Measurements from ENCODE around the gene DCST1. TPM values are rescaled to one million over a fixed set of nuclear protein-coding genes. Genes with fewer than 3 reads are reported as not detected.

DCST1 gene
- total and polyA plus RNA-seq, 2 of the 4 experiments (the other 2 are of a cell fraction) = not detected

GRCh38 chr1:155071701-155072100, 38.1 kb downstream of the DCST1 start:
- CTCF ChIA-PET = interaction anchor here (1.4 kb wide), 1 partner anchor 20 kb away, joined by 3 read pairs; no protein-coding TSS in a partner anchor
- DNase-seq (no peak), ATAC-seq (ENCODE audit: low read depth) (no peak)
- Histone ChIP-seq H3K4ac (ENCODE audit: low read depth, low read length) (no peak overlapping the region), H3K36me3 (ENCODE audit: control insufficient read depth, insufficient read depth, low read length) (peaks cover 17% of the 10 kb centered on the region; the same call in 1 of the 2 replicates), H2BK15ac (ENCODE audit: low read depth, low read length) (no peak overlapping the region), H3K56ac (ENCODE audit: extremely low read depth, insufficient read depth, low read length) (no peak overlapping the region), H3K4me3 (ENCODE audit: insufficient read depth, low read depth, low read length) (no peak overlapping the region), H3K79me1 (ENCODE audit: low read depth in 1 of 2, low read length in 2 of 2) (no peaks in the 10 kb centered on the region), H3K4me2 (ENCODE audit: low read depth, low read length) (no peak overlapping the region), H3K23ac (ENCODE audit: low read depth, low read length) (no peak overlapping the region; the same call in 1 of the 2 replicates), H4K20me1 (ENCODE audit: insufficient read depth, low read length) (no peaks in the 10 kb centered on the region), H3K14ac (replicated peaks; ENCODE audit: low read depth, low read length) (no peak overlapping the region), H4K5ac (ENCODE audit: low read depth, low read length) (no peak overlapping the region), H4K91ac (ENCODE audit: insufficient read depth, low read depth, low read length) (no peak overlapping the region), H2BK5ac (ENCODE audit: low read depth, low read length, poor library complexity, severe bottlenecking) (no peak overlapping the region), H3K4me1 (ENCODE audit: control insufficient read depth, insufficient read depth, low read length) (peaks cover 5% of the 10 kb centered on the region; the same call in 1 of the 2 replicates), H3K27me3 (ENCODE audit: control insufficient read depth, insufficient read depth, low read length) (peaks cover 23% of the 10 kb centered on the region), H2BK20ac (ENCODE audit: low read depth, low read length) (no peak overlapping the region), H3K9ac (ENCODE audit: low read depth, low read length) (no peak overlapping the region), H3K18ac (ENCODE audit: low read depth, low read length) (no peak overlapping the region), H3K9me3 (ENCODE audit: control insufficient read depth, insufficient read depth, low read length) (no peaks in the 10 kb centered on the region), H2AFZ (replicated peaks; ENCODE audit: low read length, poor library complexity) (no peak overlapping the region), H3K9me1 (ENCODE audit: insufficient read depth, low read length) (0 out of 2 replicates have a peak, but pooled peaks cover 5% of the 10 kb centered on the region), H3K27ac (ENCODE audit: insufficient read depth, low read length) (no peak overlapping the region), H4K8ac (ENCODE audit: low read depth in 2 of 2, low read length in 2 of 2) (0 out of 4 replicates have a peak overlapping the region, but pooled peaks of 1 of the 2 experiments have one; percentile 12), H2BK120ac (ENCODE audit: low read depth, low read length) (no peak overlapping the region), H2AK5ac (ENCODE audit: low read depth, low read length) (no peak overlapping the region), H2AK9ac (replicated peaks; ENCODE audit: low read depth, low read length, poor library complexity) (no peak overlapping the region)
- intact Hi-C loops (cut with micrococcal nuclease) = no loop called here
- TF ChIP-seq CHD1 (IDR thresholded peaks at IDR 0.05; ENCODE audit: low read depth, low read length) (no peak), USF2 (IDR thresholded peaks at IDR 0.05; ENCODE audit: low read depth, low read length) (no peak), NFE2L2 (IDR thresholded peaks at IDR 0.05; ENCODE audit: low read depth, low read length) (no peak), FOS (IDR thresholded peaks at IDR 0.05; ENCODE audit: low read depth, low read length) (no peak), POLR2A (IDR thresholded peaks at IDR 0.05; ENCODE audit: low read depth, low read length) (no peak), MAZ (IDR thresholded peaks at IDR 0.05; ENCODE audit: borderline replicate concordance, low read depth, low read length) (no peak), RCOR1 (IDR thresholded peaks at IDR 0.05; ENCODE audit: insufficient replicate concordance, low read length) (no peak), CEBPB (IDR thresholded peaks at IDR 0.05; ENCODE audit: low read depth, low read length) (no peak), MXI1 (IDR thresholded peaks at IDR 0.05; ENCODE audit: borderline replicate concordance, low read depth, low read length) (no peak), RFX5 (IDR thresholded peaks at IDR 0.05; ENCODE audit: low read depth, low read length) (no peak), SMC3 (IDR thresholded peaks at IDR 0.05; ENCODE audit: low read depth, low read length) (no peak), BHLHE40 (IDR thresholded peaks at IDR 0.05; ENCODE audit: low read depth, low read length) (no peak), RAD21 (IDR thresholded peaks at IDR 0.05; ENCODE audit: low read length) (no peak), MAFK (IDR thresholded peaks at IDR 0.05; ENCODE audit: low read depth, low read length) (no peak)
- TF ChIP-seq, protein P1, sequence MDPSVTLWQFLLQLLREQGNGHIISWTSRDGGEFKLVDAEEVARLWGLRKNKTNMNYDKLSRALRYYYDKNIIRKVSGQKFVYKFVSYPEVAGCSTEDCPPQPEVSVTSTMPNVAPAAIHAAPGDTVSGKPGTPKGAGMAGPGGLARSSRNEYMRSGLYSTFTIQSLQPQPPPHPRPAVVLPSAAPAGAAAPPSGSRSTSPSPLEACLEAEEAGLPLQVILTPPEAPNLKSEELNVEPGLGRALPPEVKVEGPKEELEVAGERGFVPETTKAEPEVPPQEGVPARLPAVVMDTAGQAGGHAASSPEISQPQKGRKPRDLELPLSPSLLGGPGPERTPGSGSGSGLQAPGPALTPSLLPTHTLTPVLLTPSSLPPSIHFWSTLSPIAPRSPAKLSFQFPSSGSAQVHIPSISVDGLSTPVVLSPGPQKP (IDR thresholded peaks at IDR 0.05; ENCODE audit: borderline replicate concordance, low read depth, low read length) = no peak
- TF ChIP-seq, protein P2, sequence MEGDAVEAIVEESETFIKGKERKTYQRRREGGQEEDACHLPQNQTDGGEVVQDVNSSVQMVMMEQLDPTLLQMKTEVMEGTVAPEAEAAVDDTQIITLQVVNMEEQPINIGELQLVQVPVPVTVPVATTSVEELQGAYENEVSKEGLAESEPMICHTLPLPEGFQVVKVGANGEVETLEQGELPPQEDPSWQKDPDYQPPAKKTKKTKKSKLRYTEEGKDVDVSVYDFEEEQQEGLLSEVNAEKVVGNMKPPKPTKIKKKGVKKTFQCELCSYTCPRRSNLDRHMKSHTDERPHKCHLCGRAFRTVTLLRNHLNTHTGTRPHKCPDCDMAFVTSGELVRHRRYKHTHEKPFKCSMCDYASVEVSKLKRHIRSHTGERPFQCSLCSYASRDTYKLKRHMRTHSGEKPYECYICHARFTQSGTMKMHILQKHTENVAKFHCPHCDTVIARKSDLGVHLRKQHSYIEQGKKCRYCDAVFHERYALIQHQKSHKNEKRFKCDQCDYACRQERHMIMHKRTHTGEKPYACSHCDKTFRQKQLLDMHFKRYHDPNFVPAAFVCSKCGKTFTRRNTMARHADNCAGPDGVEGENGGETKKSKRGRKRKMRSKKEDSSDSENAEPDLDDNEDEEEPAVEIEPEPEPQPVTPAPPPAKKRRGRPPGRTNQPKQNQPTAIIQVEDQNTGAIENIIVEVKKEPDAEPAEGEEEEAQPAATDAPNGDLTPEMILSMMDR (conservative IDR thresholded peaks at IDR 0.05; ENCODE audit: low read depth, low read length) = no peak
- dilution Hi-C loops (cut with HindIII; ENCODE audit: low sequenced_read_pairs, unreplicated experiment) = no loop called here
- in situ Hi-C loops (cut with MboI; ENCODE audit: low sequenced_read_pairs) = no loop called here
- WGBS, 2 experiments (ENCODE audit: extremely low coverage in 2 of 2, insufficient read length in 1 of 2) = no CpG with 5 or more reads among the region's 14 CpGs
- BruUV-seq (replicated peaks) = no TSS peak
- POLR2A ChIA-PET (ENCODE audit: unreplicated experiment) = no interaction called here

Data from IMR-90 (cell line).